Activated CD4-positive, alpha-beta T cell treated with anti-CD3 and anti-CD28 coated beads, Interleukin-2, amount 10 ng/mL, durations not matched to agents 7 days and 5 days (primary cell): ENCODE measurements around the gene QSOX2. TPM values are rescaled to one million over a fixed set of nuclear protein-coding genes. Genes with fewer than 3 reads are reported as not detected.

Experiments
- CTCF ChIA-PET: fragments of 350-600 bp; sonication (Branson Sonifier 250); formaldehyde crosslinking; loops from one replicate; lab custom pipeline; 2021; ENCODE audit warnings: antibody characterized with exemption; lab: Charles Lee
- POLR2A ChIA-PET: fragments of 350-600 bp; sonication (Branson Sonifier 250); formaldehyde crosslinking; loops from one replicate; lab custom pipeline; 2021; ENCODE audit warnings: antibody characterized with exemption; lab: Charles Lee
- DNase-seq: peaks from one replicate; pipeline ENCODE4 v3.0.0-alpha.2; 2020
- H3K27ac Mint-ChIP-seq: one replicate; pipeline ENCODE4 v1.8.0; 2021; ENCODE audit warnings: mild to moderate bottlenecking, moderate library complexity, mixed read lengths
- H3K27me3 Mint-ChIP-seq: one replicate; pipeline ENCODE4 v1.8.0; 2021; ENCODE audit warnings: mixed read lengths
- H3K36me3 Mint-ChIP-seq: one replicate; pipeline ENCODE4 v1.8.0; 2021; ENCODE audit warnings: low read depth, mixed read lengths
- H3K4me1 Mint-ChIP-seq: one replicate; pipeline ENCODE4 v1.8.0; 2021; ENCODE audit warnings: mixed read lengths
- H3K4me3 Mint-ChIP-seq: one replicate; pipeline ENCODE4 v1.8.0; 2021; ENCODE audit warnings: mild to moderate bottlenecking, moderate library complexity, mixed read lengths
- H3K9me3 Mint-ChIP-seq: one replicate; pipeline ENCODE4 v1.8.0; 2021; ENCODE audit warnings: mixed read lengths
- total RNA-seq, 2 experiments: library from RNA; stranded (reverse); gene quantifications; one replicate each; pipeline ENCODE4 v1.2.3, GENCODE V29; 2021

The QSOX2 gene
- total RNA-seq, 2 experiments from 2014 or later: 13.7 to 14.0 TPM

GRCh38 chr9:136172412-136173079, 73.1 kb downstream of the QSOX2 start:
- ChIA-PET POLR2A (no interaction called here), CTCF (no interaction called here)
- Mint-ChIP-seq H3K27me3 (no peaks in the 10 kb centered on the region), H3K4me3 (no peak overlapping the region), H3K9me3 (no peaks in the 10 kb centered on the region), H3K36me3 (no peaks in the 10 kb centered on the region), H3K27ac (no peak overlapping the region), H3K4me1 (no peaks in the 10 kb centered on the region)
- DNase-seq: no peak

DNA sequence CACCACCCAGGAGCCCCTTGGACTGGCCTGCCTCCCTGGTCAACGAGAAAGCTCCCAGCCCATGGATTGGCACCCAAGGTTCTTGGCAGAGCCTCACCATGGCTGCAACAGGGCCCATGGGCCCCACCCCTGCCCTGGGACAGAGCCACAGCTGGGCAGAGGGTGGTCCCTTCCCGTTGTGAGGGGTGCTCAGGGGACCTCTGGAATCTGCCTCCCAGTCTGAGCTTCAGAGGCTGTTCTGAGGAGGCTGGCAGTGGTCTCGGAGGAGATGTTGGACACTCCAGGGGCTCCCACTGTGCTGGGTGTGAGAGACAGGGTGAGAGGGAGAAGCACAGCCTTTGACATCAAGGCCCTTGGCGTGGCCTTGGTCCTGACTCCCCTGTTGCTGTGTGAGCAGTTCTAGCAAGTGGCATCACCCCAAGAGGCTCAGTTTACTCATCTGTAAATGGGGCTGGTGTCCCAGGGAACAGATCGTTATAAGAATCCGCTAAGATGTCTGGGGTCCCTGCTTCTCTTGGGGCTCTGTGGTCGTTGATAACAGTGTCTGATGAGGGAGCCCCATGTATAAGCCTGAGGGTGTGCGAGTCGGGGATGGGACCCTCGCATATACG, 73.7 kb downstream of the QSOX2 start:
- Mint-ChIP-seq H3K27ac (no peak overlapping the region), H3K27me3 (no peaks in the 10 kb centered on the region), H3K36me3 (no peaks in the 10 kb centered on the region), H3K4me3 (no peak overlapping the region), H3K4me1 (no peaks in the 10 kb centered on the region), H3K9me3 (no peaks in the 10 kb centered on the region)
- ChIA-PET CTCF (interaction anchor here (0.6 kb wide), 1 partner anchor 1113 kb away, joined by 3 read pairs; no protein-coding TSS in a partner anchor), POLR2A (no interaction called here)
- DNase-seq: no peak

GRCh38 chr9:136171009-136171800, 74.4 kb downstream of the QSOX2 start:
- Mint-ChIP-seq H3K27ac (no peak overlapping the region), H3K4me1 (no peaks in the 10 kb centered on the region), H3K9me3 (no peaks in the 10 kb centered on the region), H3K36me3 (no peaks in the 10 kb centered on the region), H3K4me3 (no peak overlapping the region), H3K27me3 (no peaks in the 10 kb centered on the region)
- POLR2A ChIA-PET: no interaction called here
- no peak for DNase-seq
- CTCF ChIA-PET: interaction anchor here (0.6 to 1.2 kb wide), 2 partner anchors 96 to 1114 kb away, joined by 3 to 5 read pairs; no protein-coding TSS in a partner anchor

GRCh38 chr9:136170006-136170901, 75.4 kb downstream of the QSOX2 start:
- Mint-ChIP-seq H3K36me3 (no peaks in the 10 kb centered on the region), H3K9me3 (no peaks in the 10 kb centered on the region), H3K27me3 (no peaks in the 10 kb centered on the region), H3K27ac (no peak overlapping the region), H3K4me3 (no peak overlapping the region), H3K4me1 (no peaks in the 10 kb centered on the region)
- ChIA-PET CTCF (interaction anchor here (1.2 kb wide), 1 partner anchor 97 kb away, joined by 5 read pairs; no protein-coding TSS in a partner anchor), POLR2A (no interaction called here)
- peak; percentile 51 for DNase-seq

GRCh38 chr9:136169495-136169894, 76.1 kb downstream of the QSOX2 start:
- Mint-ChIP-seq H3K36me3 (no peaks in the 10 kb centered on the region), H3K9me3 (no peaks in the 10 kb centered on the region), H3K4me1 (no peaks in the 10 kb centered on the region), H3K4me3 (no peak overlapping the region), H3K27ac (no peak overlapping the region), H3K27me3 (no peaks in the 10 kb centered on the region)
- DNase-seq: no peak
- CTCF ChIA-PET: no interaction called here
- POLR2A ChIA-PET: no interaction called here

DNA sequence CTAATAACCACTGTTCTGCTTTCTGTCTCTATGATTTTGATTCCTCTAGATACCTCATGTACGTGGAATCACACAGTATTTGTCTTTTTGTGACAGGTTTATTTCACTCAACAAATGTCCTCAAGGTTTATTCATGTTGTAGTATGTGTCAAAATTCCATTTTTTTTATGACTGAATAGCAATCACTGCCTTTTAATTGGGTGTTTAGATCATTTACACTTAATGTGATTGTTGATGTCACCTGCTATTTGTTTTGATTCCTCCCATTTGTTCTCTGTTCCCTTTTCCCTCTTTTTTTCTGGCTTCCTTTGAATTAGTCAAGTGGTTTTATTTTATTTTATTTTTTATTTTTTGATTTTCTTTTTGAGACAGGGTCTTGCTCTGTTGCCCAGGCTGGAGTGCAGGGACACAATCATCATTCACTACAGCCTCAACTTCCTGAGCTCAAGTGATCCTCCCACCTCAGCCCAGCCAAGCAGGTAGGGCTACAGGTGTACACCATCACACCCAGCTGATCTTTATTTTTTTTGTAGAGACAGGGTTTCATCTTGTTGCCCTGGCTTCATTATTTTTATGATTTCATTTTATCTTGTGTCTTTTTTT, 82.3 kb downstream of the QSOX2 start:
- Mint-ChIP-seq H3K4me1 (no peaks in the 10 kb centered on the region), H3K27me3 (peaks cover 2% of the 10 kb centered on the region)
- POLR2A ChIA-PET: no interaction called here

GRCh38 chr9:136160995-136161610, 84.5 kb downstream of the QSOX2 start:
- ChIA-PET POLR2A (no interaction called here), CTCF (no interaction called here)
- H3K36me3 Mint-ChIP-seq: no peaks in the 10 kb centered on the region
- H3K9me3 Mint-ChIP-seq: peaks cover 2% of the 10 kb centered on the region
- no peak overlapping the region for H3K4me3 Mint-ChIP-seq
- DNase-seq: no peak
- no peaks in the 10 kb centered on the region for H3K4me1 Mint-ChIP-seq
- H3K27me3 Mint-ChIP-seq: peaks cover 2% of the 10 kb centered on the region
- no peak overlapping the region for H3K27ac Mint-ChIP-seq

More for the DNA sequence above, 82.3 kb downstream of the QSOX2 start:
- CTCF ChIA-PET: no interaction called here
- Mint-ChIP-seq H3K4me3 (no peak overlapping the region), H3K9me3 (peaks cover 2% of the 10 kb centered on the region), H3K27ac (no peak overlapping the region), H3K36me3 (no peaks in the 10 kb centered on the region)
- no peak for DNase-seq

DNA sequence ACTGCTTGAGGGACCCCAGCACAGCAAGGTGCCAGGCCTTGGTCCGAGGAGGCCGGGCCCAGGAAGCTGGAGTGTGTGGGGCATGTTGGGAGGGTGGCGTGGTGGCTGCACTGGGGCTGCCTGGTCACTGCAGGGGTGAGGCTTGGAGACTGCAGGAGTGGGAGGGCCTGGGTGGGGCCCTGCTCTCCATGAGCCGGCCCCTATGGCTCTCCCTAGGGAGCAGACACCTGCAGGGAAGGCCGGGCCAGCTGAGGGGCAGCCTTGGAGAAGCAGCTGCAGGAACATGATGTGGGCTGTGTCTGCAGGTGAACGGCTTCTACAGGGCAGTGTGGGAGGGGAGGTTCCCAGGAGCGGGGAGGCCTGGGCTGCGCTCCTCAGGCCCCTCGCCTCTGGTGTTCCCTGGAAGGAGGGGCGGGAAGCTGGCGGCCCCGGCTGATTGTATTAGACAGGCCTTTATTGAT, 85.2 kb downstream of the QSOX2 start:
- H3K27ac Mint-ChIP-seq: no peak overlapping the region
- H3K36me3 Mint-ChIP-seq: no peaks in the 10 kb centered on the region

DNA sequence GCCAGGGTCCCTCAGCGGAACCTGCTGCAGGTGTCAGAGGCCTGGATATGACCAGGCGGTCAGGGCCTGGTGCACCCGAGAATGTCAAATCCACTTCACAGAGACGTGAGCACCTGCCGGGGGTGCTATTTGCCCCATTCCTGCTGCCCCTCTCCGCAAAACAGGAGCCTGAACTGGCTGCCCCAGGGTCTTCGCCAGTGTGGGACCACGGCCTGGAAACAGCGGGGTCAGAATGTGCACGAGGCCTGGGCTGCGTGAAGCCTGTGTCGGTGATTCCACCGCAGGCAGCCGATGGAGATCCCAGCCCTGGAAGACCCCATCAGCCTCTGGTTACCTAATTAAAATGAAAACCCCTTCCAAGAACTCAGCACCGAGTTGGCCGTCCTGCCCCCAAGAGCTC, 85.8 kb downstream of the QSOX2 start:
- ChIA-PET POLR2A (no interaction called here), CTCF (interaction anchor here (0.8 kb wide), 1 partner anchor 124 kb away, joined by 3 read pairs; no protein-coding TSS in a partner anchor)
- no peak overlapping the region for H3K4me3 Mint-ChIP-seq
- H3K27ac Mint-ChIP-seq: no peak overlapping the region
- no peaks in the 10 kb centered on the region for H3K36me3 Mint-ChIP-seq
- DNase-seq: no peak
- H3K9me3 Mint-ChIP-seq: peaks cover 2% of the 10 kb centered on the region
- no peaks in the 10 kb centered on the region for H3K4me1 Mint-ChIP-seq
- peaks cover 2% of the 10 kb centered on the region for H3K27me3 Mint-ChIP-seq

More for the DNA sequence above, 85.2 kb downstream of the QSOX2 start:
- no peak overlapping the region for H3K4me3 Mint-ChIP-seq
- POLR2A ChIA-PET: no interaction called here
- no peak for DNase-seq
- peaks cover 2% of the 10 kb centered on the region for H3K27me3 Mint-ChIP-seq
- CTCF ChIA-PET: interaction anchor here (0.8 kb wide), 1 partner anchor 123 kb away, joined by 3 read pairs; no protein-coding TSS in a partner anchor
- H3K9me3 Mint-ChIP-seq: peaks cover 2% of the 10 kb centered on the region
- H3K4me1 Mint-ChIP-seq: no peaks in the 10 kb centered on the region

DNA sequence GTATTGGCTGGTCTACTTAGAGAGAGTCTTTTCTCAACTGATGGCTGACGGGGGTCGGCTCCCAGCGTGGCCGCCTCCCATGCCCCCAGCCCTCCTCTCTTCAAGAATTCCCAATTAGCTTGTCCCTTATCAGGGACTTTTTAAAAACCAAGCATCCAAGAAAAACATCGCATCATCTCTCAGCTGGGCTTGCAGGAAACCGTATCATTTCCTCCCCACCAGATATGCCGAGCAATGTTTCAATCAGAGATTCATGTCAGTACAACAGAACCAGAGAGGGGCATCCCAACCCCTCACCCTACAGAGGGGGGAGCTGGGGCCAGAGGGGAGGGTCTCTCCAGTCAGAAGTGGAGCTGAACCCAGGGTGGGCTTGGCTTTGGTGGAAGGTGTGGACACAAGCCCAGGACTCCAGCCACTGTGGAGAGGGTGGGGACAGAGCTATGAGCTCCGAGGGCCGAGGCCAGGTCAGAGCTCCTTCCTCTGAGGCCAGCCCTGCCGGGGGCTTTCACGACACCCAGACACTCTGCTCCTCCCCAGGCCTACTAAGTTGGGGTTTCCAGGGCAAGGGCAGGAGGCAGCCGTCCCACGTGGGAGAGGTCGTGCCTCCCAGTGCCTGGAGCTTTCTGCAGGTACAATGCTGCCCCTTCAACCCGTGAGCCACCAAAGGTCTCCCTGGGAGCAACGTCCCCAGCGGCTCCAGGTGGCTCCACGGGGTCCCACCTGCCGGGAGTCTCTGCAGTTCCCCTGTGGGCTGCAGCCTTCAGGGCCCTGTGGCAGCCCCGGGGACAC, 87.9 kb downstream of the QSOX2 start:
- no peak for DNase-seq
- H3K4me3 Mint-ChIP-seq: no peak overlapping the region
- ChIA-PET POLR2A (no interaction called here), CTCF (no interaction called here)
- no peak overlapping the region for H3K27ac Mint-ChIP-seq
- no peaks in the 10 kb centered on the region for H3K9me3 Mint-ChIP-seq
- H3K27me3 Mint-ChIP-seq: no peaks in the 10 kb centered on the region
- no peaks in the 10 kb centered on the region for H3K4me1 Mint-ChIP-seq
- H3K36me3 Mint-ChIP-seq: no peaks in the 10 kb centered on the region
